Parathyroid adenoma (tissue), 2 donors: ENCODE results near the gene ADGRL2.
A peak's percentile ranks its signal among the peaks of the same experiment; 100 is the strongest.

ENCODE experiments used
- H2AFZ ChIP-seq: fragments of 300-600 bp; sonication (generic); one replicate; pipeline ENCODE4 v1.7.0; 2017; ENCODE audit warnings: antibody characterized with exemption, mild to moderate bottlenecking
- H3K27ac ChIP-seq: fragments of 300-600 bp; sonication (generic); one replicate; pipeline ENCODE4 v1.7.0; 2017
- H3K27me3 ChIP-seq: fragments of 300-600 bp; sonication (generic); one replicate; pipeline ENCODE4 v1.7.0; 2017; ENCODE audit warnings: low read length; ENCODE audit not compliant: control insufficient read depth, insufficient read depth
- H3K36me3 ChIP-seq: fragments of 300-600 bp; sonication (generic); one replicate; pipeline ENCODE4 v1.7.0; 2017; ENCODE audit warnings: low read length; ENCODE audit not compliant: control insufficient read depth, insufficient read depth
- H3K4me1 ChIP-seq: fragments of 300-600 bp; sonication (generic); one replicate; pipeline ENCODE4 v1.7.0; 2017; ENCODE audit warnings: control low read depth
- H3K4me2 ChIP-seq: fragments of 300-600 bp; sonication (generic); one replicate; pipeline ENCODE4 v1.7.0; 2017; ENCODE audit warnings: low read length
- H3K4me3 ChIP-seq: fragments of 300-600 bp; sonication (generic); one replicate; pipeline ENCODE4 v1.7.0; 2017; ENCODE audit warnings: low read depth, low read length
- H3K79me2 ChIP-seq: fragments of 300-600 bp; sonication (generic); one replicate; pipeline ENCODE4 v1.7.0; 2017; ENCODE audit warnings: control low read depth
- H3K9ac ChIP-seq: fragments of 300-600 bp; sonication (generic); one replicate; pipeline ENCODE4 v1.7.0; 2017; ENCODE audit warnings: mild to moderate bottlenecking
- H3K9me3 ChIP-seq: fragments of 300-600 bp; sonication (generic); one replicate; pipeline ENCODE4 v1.7.0; 2017; ENCODE audit warnings: low read length; ENCODE audit not compliant: control insufficient read depth
- CTCF ChIP-seq: fragments of 300-600 bp; sonication (generic); IDR thresholded peaks from one replicate; pipeline ENCODE4 v1.7.0; 2017; ENCODE audit warnings: antibody characterized with exemption, mild to moderate bottlenecking
- donor health status: primary hyperparathyroidism.

The ADGRL2 gene

DNA sequence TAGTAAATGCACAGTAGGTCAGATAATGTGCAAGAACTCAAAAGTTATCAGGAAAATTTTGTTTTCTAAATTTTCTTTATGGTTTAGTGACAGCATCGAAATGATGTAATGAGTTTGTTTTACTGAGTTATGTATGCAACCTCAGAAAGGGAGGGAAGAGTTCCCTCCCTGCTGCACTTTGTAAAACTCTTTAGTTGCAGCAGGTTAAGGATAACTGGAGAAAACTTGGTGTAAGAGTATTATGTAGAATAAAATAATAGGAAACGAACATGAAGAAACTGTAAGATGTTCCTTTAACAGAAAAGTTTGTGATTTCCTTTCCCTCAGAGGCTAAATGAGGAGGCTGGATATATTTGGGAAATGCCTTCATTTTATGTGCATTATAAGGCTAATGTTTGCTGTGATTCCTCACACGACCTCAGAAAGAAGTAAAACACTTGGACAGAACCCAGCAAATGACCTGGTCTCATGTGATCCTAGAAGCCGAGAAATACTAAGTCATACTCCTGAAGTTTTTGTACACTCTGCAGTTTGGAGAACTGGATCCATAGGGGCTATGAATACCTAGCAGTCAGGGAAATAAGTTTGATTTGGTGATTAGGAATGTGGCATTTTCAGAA is 35.4 kb downstream of the ADGRL2 start:
- Histone ChIP-seq H3K9ac (no peak overlapping the region), H3K4me1 (no peaks in the 10 kb centered on the region), H2AFZ (no peak overlapping the region)

DNA sequence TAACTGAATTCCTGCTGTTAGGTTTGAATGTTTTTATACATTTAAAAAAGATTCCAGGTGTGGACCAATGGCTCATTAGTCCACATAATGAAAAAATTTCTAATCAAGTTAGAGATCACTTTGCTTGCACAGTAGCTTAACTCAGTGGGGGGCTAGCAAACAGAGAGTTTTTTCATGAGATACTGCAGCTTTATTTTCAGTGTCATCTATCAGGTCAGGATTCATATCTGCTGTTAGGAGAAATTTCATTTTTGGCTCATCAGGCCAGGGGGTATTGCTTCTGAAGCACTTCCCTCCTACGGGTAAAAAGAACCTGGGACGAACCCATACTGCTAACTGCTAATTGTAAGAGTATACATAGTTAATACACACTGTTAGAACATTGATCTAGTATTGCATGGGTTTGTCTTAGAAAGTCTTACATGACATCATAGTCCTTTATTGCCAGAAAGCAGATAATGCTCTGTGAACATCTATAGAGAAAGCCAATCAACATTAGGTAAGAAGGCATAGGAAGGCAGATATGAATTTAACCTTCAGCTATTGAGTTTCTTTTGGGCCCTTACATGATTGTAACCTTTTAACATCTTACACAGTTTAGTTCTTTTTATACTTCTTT is 38.0 kb downstream of the ADGRL2 start:
- Histone ChIP-seq H2AFZ (no peak overlapping the region), H3K9ac (no peak overlapping the region), H3K36me3 (no peaks in the 10 kb centered on the region), H3K4me1 (no peaks in the 10 kb centered on the region), H3K9me3 (no peaks in the 10 kb centered on the region), H3K4me2 (no peak overlapping the region), H3K27me3 (no peaks in the 10 kb centered on the region), H3K27ac (no peak overlapping the region), H3K4me3 (no peak overlapping the region), H3K79me2 (no peaks in the 10 kb centered on the region)
- no peak for TF ChIP-seq CTCF

More for the DNA sequence above, 35.4 kb downstream of the ADGRL2 start:
- Histone ChIP-seq H3K4me2 (peak overlapping the region; percentile 1), H3K27me3 (no peaks in the 10 kb centered on the region), H3K27ac (no peak overlapping the region), H3K4me3 (no peak overlapping the region), H3K79me2 (no peaks in the 10 kb centered on the region), H3K36me3 (no peaks in the 10 kb centered on the region), H3K9me3 (no peaks in the 10 kb centered on the region)
- no peak for TF ChIP-seq CTCF

GRCh38 chr1:81840805-81841204 is 40.1 kb downstream of the ADGRL2 start:
- H3K36me3 ChIP-seq, result no peaks in the 10 kb centered on the region
- H3K27me3 ChIP-seq, result no peaks in the 10 kb centered on the region
- no peak overlapping the region for H3K27ac ChIP-seq
- TF ChIP-seq CTCF, result no peak
- H3K4me3 ChIP-seq, result no peak overlapping the region
- no peak overlapping the region for H2AFZ ChIP-seq
- no peaks in the 10 kb centered on the region for H3K79me2 ChIP-seq
- H3K9ac ChIP-seq, result no peak overlapping the region
- H3K4me2 ChIP-seq, result no peak overlapping the region
- H3K4me1 ChIP-seq, result no peaks in the 10 kb centered on the region
- no peaks in the 10 kb centered on the region for H3K9me3 ChIP-seq

DNA sequence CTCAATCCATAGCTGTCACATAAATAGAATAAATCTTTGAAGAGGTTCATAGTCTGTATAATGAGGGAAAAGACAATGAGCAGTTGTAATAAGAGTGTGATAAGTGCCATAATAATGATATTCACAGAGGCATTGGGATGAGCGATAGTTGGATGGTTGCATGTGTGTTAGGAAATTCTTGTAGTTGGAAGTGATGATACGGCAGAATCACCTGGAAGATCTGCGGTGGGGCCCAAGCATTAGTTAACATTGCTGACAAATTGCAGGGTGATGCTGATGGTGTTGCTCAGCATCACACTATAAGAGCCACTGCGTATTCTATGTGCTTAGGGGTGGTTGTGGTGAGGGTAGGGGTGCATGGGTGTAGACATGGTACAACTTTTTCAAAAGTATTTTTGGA is 41.1 kb downstream of the ADGRL2 start:
- Histone ChIP-seq H3K36me3 (no peaks in the 10 kb centered on the region), H3K9ac (no peak overlapping the region), H3K27me3 (no peaks in the 10 kb centered on the region), H3K79me2 (no peaks in the 10 kb centered on the region), H3K4me2 (no peak overlapping the region), H3K4me3 (no peak overlapping the region), H3K9me3 (no peaks in the 10 kb centered on the region), H3K4me1 (no peaks in the 10 kb centered on the region), H2AFZ (no peak overlapping the region), H3K27ac (no peak overlapping the region)
- no peak for TF ChIP-seq CTCF

DNA sequence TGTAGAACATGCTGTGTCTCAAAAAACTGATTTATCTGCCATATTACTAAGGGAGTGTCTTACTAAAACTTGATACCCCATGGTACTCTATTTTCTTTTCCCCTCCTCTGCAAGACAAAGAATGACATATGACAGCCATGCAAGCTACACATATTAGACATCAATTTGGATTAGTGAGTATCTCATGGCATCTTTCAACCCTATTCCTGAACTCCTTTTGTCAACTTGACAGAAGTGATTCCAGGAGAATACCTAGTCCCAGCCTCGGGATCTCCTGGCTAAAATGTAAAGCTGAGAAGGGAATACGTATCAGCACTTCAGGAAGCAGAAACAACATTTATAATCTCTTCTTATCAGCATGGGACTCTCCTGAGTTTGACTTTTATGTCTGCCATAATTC is 43.7 kb downstream of the ADGRL2 start:
- H3K4me1 ChIP-seq, result no peaks in the 10 kb centered on the region
- TF ChIP-seq CTCF, result no peak
- no peak overlapping the region for H3K4me3 ChIP-seq
- H3K9ac ChIP-seq, result no peak overlapping the region
- no peaks in the 10 kb centered on the region for H3K27me3 ChIP-seq
- H3K4me2 ChIP-seq, result no peak overlapping the region
- no peak overlapping the region for H2AFZ ChIP-seq
- H3K9me3 ChIP-seq, result no peaks in the 10 kb centered on the region
- no peaks in the 10 kb centered on the region for H3K36me3 ChIP-seq
- H3K27ac ChIP-seq, result no peak overlapping the region
- no peaks in the 10 kb centered on the region for H3K79me2 ChIP-seq
